Large intestine (tissue), 3 donors: ENCODE results near the gene OCLN. TPM values are rescaled to one million over a fixed set of nuclear protein-coding genes. Genes with fewer than 3 reads are reported as not detected.
A peak's percentile ranks its signal among the peaks of the same experiment; 100 is the strongest.
"Not testable (repeated sequence)": the region's sequence is repeated elsewhere in the genome, so short reads cannot be mapped to it uniquely, and the experiment has no call there.

Experiments used
- DNase-seq, 2 donors: peaks; one replicate each; pipeline versions ENCODE4 v3.0.0 to v3.0.0-alpha.2; 2013
- H3K27ac ChIP-seq: one replicate; pipeline ENCODE4 v1.5.1; 2013; ENCODE audit warnings: low read length
- H3K27me3 ChIP-seq: 2 replicates; pipeline ENCODE4 v1.6.1; 2013; ENCODE audit warnings: low read length; ENCODE audit not compliant: control insufficient read depth, insufficient read depth
- H3K36me3 ChIP-seq: 2 replicates; pipeline ENCODE4 v1.6.1; 2013; ENCODE audit warnings: low read length; ENCODE audit not compliant: control insufficient read depth, insufficient read depth
- H3K4me1 ChIP-seq: one replicate; pipeline ENCODE4 v1.6.1; 2013; ENCODE audit warnings: low read length; ENCODE audit not compliant: control insufficient read depth, insufficient read depth
- H3K4me3 ChIP-seq: one replicate; pipeline ENCODE4 v1.5.1; 2013; ENCODE audit warnings: low read length
- H3K9me3 ChIP-seq: one replicate; pipeline ENCODE4 v1.6.1; 2013; ENCODE audit warnings: mild to moderate bottlenecking, low read depth, low read length, moderate library complexity; ENCODE audit not compliant: control insufficient read depth
- WGBS: methylation state at CpG from one replicate; pipeline ENCODE4 v1.1.5; 2013; ENCODE audit warnings: low lambda C conversion rate; ENCODE audit not compliant: insufficient coverage; 5-methylcytosine and 5-hydroxymethylcytosine counted together
- polyA plus RNA-seq: library from polyadenylated mRNA; unstranded; fragments of 120-200 nt; gene quantifications from one replicate; pipeline ENCODE4 v1.2.1, GENCODE V29; 2013

Gene OCLN
- polyA plus RNA-seq, 1 donor, result 85.5 TPM

DNA sequence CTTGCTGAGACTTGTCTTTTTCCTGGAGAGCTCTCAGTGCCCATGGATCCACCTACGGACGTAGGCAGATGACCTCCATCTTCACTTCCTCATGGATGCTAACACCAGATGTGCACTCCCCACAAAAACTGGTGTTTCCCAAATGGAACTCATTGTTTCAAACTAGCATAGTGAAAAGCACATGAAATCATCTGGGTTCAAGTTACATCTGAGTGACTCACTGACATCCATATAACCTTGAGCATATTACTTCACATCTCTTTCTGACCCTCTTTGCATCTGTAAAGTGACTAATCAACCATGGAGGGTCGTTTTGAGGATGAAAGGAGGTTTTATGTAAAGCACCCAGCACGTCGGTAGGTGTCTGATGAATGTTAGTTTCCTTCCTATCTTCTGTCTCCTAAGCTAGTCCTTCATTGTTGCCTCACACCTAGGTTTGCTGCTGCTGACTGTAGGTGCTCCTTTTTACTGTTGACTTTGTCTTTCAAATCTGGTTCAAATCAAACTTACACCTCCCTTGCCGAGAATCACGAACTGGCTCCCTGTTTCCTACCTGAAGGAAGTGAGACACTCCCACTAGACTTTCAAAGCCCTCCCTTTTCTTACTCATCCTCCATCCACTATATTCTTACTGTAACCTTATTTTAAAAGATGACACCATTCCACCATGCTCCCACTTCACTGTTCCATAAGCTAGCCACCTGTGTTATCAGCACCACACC is 10.3 kb downstream of the OCLN start:
- Histone ChIP-seq H3K4me3 (no peak overlapping the region), H3K36me3 (peaks cover 10% of the 10 kb centered on the region), H3K9me3 (no peaks in the 10 kb centered on the region), H3K27me3 (no peaks in the 10 kb centered on the region), H3K27ac (peak overlapping the region; percentile 83), H3K4me1 (peaks cover 32% of the 10 kb centered on the region)
- DNase-seq, result peak in 1 of 2 donors; percentile 48
- WGBS, result 42% methylated on average over 2 of the region's 7 CpGs

DNA sequence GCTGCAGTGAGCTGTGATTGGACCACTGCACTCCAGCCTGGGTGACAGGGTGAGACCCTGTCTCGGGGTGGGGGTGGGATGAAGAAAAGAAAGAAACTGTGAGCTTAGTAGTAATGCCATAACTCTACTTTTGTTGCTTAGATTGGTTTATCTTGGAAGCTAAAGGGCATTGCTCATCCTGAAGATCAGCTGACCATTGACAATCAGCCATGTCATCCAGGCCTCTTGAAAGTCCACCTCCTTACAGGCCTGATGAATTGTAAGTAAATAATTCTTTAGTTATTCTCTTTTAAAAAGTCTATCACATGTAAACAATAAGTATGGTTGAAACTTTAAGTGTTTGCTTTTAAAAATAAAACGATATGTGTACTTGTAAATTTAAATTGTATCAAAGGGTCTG is 11.4 kb downstream of the OCLN start:
- Histone ChIP-seq H3K36me3 (peaks cover 12% of the 10 kb centered on the region), H3K9me3 (no peaks in the 10 kb centered on the region), H3K4me1 (peaks cover 27% of the 10 kb centered on the region), H3K27me3 (no peaks in the 10 kb centered on the region), H3K4me3 (no peak overlapping the region), H3K27ac (peak overlapping the region; percentile 37)
- WGBS, result 86% methylated on average over 1 of the region's 2 CpGs
- DNase-seq, result no peak

DNA sequence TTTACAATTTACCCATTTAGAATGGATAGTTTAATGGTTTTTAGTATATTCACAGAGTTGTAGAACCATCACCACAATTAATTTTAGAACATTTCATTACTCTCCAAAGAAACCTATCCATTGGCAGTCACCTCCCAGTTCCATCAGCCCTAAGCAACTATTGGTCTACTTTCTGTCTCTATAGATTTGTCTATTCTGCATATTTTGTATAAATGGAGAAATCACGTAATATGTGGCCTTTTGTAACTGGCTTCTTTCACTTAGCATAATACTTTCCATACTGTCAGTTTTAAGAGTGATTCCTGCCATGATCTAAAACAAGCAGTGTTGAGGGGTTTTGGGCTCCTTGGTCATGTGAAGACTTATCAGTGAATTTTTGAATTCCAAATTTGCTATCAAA is 12.7 kb downstream of the OCLN start:
- Histone ChIP-seq H3K4me1 (peaks cover 21% of the 10 kb centered on the region), H3K9me3 (no peaks in the 10 kb centered on the region), H3K27ac (no peak overlapping the region), H3K27me3 (no peaks in the 10 kb centered on the region), H3K4me3 (no peak overlapping the region), H3K36me3 (peaks cover 25% of the 10 kb centered on the region)
- no peak for DNase-seq
- no CpG with 5 or more reads among the region's 1 CpG for WGBS

DNA sequence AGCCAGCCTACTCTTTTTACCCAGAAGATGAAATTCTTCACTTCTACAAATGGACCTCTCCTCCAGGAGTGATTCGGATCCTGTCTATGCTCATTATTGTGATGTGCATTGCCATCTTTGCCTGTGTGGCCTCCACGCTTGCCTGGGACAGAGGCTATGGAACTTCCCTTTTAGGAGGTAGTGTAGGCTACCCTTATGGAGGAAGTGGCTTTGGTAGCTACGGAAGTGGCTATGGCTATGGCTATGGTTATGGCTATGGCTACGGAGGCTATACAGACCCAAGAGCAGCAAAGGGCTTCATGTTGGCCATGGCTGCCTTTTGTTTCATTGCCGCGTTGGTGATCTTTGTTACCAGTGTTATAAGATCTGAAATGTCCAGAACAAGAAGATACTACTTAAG is 16.6 kb downstream of the OCLN start:
- peaks cover 19% of the 10 kb centered on the region for H3K4me1 ChIP-seq
- H3K9me3 ChIP-seq, result no peaks in the 10 kb centered on the region
- peaks cover 26% of the 10 kb centered on the region for H3K36me3 ChIP-seq
- no peaks in the 10 kb centered on the region for H3K27me3 ChIP-seq
- no peak overlapping the region for H3K4me3 ChIP-seq
- DNase-seq, result no peak
- H3K27ac ChIP-seq, result no peak overlapping the region
- 100% methylated on average over 1 of the region's 6 CpGs for WGBS

DNA sequence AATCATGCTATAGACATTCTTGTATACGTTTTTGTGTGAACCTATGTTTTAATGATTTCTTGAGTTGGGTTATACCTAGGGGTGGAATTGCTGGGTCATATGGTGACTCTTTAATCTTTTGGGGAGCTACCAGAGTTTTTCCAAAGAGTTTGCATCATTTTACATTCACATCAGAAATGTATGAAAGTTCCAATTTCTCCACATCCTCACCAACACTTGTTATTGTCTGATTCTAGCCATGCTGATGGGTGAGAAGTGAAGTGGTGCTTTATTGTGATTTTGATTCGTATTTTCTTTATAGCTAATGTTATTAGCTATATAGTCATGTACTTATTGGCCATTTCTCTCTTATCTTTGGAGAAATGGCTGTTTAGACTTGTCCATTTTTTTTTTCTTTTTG is 18.1 kb downstream of the OCLN start:
- DNase-seq, result no peak
- Histone ChIP-seq H3K4me3 (no peak overlapping the region), H3K4me1 (peaks cover 19% of the 10 kb centered on the region), H3K36me3 (peaks cover 23% of the 10 kb centered on the region), H3K27me3 (no peaks in the 10 kb centered on the region), H3K27ac (no peak overlapping the region), H3K9me3 (peaks cover 1% of the 10 kb centered on the region)
- WGBS, result 100% methylated on average over 1 of the region's 2 CpGs

DNA sequence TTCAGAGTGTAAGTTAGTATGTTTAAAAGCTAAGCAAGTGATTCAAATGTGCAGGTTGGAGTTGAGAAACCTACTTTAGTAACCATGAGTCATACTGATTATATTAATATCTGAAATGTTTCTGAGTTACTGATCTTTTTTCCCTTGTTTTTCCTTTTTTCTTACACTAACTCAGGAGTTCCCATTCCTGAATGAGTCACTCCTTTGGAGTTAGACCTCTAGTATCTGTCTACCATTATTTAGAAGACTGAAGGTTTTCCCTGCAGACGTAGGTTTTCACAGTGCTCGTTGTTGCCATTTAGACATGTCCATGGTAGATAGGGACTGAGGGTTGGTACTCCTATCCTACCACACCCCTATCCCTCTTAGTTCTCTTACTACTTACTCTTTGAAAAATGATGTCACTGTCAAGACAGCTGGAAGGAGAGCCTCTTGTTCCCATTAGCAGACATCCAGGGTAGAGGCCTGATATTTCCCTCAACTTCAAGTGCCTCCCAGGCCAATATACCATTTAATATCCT is 20.2 kb downstream of the OCLN start:
- Histone ChIP-seq H3K27me3 (no peaks in the 10 kb centered on the region), H3K4me1 (peaks cover 30% of the 10 kb centered on the region), H3K27ac (peak overlapping the region; percentile 92), H3K4me3 (no peak overlapping the region), H3K36me3 (peaks cover 17% of the 10 kb centered on the region), H3K9me3 (peaks cover 7% of the 10 kb centered on the region)
- DNase-seq, result peak in 1 of 2 donors; percentile 75
- no CpG with 5 or more reads among the region's 2 CpGs for WGBS

DNA sequence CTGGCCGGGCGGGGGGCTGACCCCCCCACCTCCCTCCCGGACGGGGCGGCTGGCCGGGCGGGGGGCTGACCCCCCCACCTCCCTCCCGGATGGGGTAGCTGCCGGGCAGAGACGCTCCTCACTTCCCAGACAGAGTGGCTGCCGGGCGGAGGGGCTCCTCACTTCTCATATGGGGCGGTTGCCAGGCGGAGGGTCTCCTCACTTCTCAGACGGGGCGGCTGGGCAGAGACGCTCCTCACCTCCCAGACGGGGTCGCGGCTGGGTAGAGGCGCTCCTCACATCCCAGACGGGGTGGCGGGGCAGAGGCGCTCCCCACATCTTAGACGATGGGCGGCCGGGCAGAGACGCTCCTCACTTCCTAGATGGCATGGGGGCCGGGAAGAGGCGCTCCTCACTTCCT is 23.0 kb downstream of the OCLN start:
- not testable (repeated sequence) for DNase-seq, H3K9me3 ChIP-seq, H3K27ac ChIP-seq, H3K36me3 ChIP-seq, H3K4me3 ChIP-seq, H3K27me3 ChIP-seq
- no CpG with 5 or more reads among the region's 30 CpGs for WGBS
- peaks cover 50% of the 10 kb centered on the region for H3K4me1 ChIP-seq

DNA sequence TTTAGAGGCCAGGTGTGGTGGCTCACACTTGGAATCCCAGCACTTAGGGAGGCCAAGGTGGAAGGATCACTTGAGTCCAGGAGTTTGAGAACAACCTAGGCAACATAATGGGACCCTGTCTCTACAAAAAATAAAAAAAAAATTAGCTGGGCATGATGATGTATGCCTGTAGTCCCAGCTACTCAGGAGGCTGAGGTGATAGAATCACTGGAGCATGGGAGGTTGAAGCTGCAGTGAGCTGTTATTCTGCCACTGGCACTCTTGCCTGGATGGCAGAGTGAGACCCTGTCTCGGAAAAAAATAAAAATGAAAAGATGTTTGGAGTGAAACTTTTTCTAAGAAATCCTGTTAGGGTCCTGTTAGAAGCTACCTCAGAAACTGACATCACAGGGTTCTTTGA is 24.2 kb downstream of the OCLN start:
- peaks cover 7% of the 10 kb centered on the region for H3K9me3 ChIP-seq
- no peak overlapping the region for H3K4me3 ChIP-seq
- no CpG with 5 or more reads among the region's 1 CpG for WGBS
- peak in 1 of 2 donors; percentile 11 for DNase-seq
- H3K4me1 ChIP-seq, result peaks cover 50% of the 10 kb centered on the region
- H3K36me3 ChIP-seq, result peaks cover 10% of the 10 kb centered on the region
- H3K27me3 ChIP-seq, result no peaks in the 10 kb centered on the region
- H3K27ac ChIP-seq, result peak overlapping the region; percentile 81

DNA sequence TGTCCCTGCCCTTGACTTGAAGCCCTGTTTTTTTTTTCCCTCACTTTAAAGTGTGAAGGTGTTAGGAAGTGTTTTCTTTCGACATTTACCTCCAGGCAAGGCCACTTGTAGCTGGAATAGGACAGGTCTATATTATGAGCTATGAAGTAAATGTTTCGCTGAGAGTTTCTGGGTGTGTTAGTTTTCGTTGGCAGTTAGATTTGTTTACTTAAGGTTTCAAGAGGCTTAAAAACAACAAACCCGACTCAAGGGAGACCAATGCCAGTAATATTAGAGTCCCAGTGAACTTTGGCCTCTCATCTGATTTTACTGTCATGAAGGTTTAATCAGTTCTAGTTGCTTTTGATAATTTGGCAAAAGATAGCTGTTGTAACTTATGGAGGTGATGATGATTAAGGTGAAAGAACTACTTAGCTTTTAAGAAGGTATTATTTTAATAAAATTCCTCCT is 25.2 kb downstream of the OCLN start:
- H3K27ac ChIP-seq, result peak overlapping the region; percentile 81
- H3K27me3 ChIP-seq, result no peaks in the 10 kb centered on the region
- peaks cover 12% of the 10 kb centered on the region for H3K36me3 ChIP-seq
- no peak overlapping the region for H3K4me3 ChIP-seq
- peaks cover 7% of the 10 kb centered on the region for H3K9me3 ChIP-seq
- 0% methylated on average over 1 of the region's 4 CpGs for WGBS
- H3K4me1 ChIP-seq, result peaks cover 43% of the 10 kb centered on the region
- peak; percentile 64 to 92 for DNase-seq

DNA sequence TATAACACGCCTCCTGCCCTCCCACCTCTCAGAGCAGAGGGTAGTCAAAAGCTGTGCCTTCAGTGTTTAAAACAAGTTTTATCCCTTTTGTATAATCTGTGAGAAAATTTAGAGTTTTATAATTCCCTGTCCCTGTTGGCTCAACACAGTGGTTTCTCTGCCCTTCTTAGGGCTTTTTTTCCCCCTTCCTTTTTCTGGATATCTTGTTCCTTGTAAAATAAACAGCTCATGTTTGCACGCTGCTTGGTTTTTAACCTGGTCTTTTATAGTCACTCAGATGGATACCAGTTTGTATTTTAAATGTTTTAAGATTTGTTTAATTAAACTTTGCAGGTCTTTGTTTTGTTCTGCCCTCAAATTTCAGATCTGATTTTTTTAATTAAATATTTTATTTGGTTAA is 26.7 kb downstream of the OCLN start:
- Histone ChIP-seq H3K27ac (peak overlapping the region; percentile 81), H3K27me3 (no peaks in the 10 kb centered on the region), H3K4me1 (peaks cover 31% of the 10 kb centered on the region), H3K9me3 (peaks cover 7% of the 10 kb centered on the region), H3K4me3 (no peak overlapping the region), H3K36me3 (peaks cover 13% of the 10 kb centered on the region)
- WGBS, result 60% methylated on average over 1 of the region's 2 CpGs
- peak in 1 of 2 donors; percentile 11 for DNase-seq

DNA sequence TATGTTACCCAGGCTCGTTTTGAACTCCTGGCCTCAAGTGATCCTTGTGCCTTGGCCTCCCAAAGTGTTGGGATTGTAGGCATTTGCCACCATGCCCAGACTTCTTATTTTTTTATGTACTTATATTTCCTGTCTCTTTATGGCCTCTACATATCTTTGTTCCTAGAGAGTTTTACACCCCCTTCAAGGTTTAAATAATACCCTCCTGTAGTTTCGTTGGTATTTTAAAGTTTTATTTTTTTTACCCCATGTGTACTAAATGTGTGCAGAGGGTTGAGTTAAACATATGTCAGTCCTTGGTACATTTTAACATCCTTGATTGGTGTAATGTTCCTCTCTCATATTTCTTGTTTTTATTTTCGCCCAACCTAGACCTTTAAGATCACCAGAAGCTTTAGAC is 29.4 kb downstream of the OCLN start:
- Histone ChIP-seq H3K27me3 (no peaks in the 10 kb centered on the region), H3K27ac (peak overlapping the region; percentile 25), H3K36me3 (peaks cover 19% of the 10 kb centered on the region), H3K4me1 (peaks cover 44% of the 10 kb centered on the region), H3K4me3 (no peak overlapping the region), H3K9me3 (no peaks in the 10 kb centered on the region)
- DNase-seq, result no peak
- 85% methylated on average over 3 of the region's 3 CpGs for WGBS
